ENCODE data around the gene ERAP2.
"Not testable (repeated sequence)": the region's sequence is repeated elsewhere in the genome, so short reads cannot be mapped to it uniquely, and the experiment has no call there.

Gene ERAP2

DNA sequence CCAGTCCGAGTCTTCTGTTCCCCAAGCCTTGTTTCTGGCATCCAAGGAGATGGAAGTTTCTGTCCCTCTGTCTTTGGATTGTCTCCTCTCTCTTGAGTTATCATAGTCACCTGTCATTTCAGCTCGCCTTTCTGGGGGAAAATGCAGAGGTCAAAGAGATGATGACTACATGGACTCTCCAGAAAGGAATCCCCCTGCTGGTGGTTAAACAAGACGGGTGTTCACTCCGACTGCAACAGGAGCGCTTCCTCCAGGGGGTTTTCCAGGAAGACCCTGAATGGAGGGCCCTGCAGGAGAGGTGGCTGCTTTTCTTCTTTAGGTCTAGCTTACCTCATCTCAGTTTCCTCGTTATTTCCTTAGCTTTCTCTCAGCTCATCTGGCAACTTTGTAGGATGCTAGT lies 25.1 kb downstream of the ERAP2 start:
- no peak for DNase-seq

DNA sequence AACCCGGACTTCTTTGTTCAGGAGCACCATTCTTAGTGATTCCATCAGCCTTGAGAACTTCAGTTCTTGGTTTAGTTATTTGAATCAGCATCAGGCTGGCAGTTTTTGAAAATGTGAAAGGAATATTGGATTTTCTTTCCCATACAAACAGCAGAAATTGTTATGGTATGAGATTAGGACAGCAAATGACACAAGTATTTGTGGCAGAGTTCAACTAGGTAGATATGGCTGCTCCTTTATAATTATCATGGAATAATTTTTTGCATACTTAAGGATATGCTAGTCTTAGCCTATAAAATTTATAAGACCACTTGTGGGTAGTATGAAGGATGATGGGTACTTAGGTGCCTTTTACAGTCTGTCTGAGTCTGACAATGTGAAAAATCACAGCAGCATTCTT lies 25.5 kb downstream of the ERAP2 start:
- no peak for DNase-seq

DNA sequence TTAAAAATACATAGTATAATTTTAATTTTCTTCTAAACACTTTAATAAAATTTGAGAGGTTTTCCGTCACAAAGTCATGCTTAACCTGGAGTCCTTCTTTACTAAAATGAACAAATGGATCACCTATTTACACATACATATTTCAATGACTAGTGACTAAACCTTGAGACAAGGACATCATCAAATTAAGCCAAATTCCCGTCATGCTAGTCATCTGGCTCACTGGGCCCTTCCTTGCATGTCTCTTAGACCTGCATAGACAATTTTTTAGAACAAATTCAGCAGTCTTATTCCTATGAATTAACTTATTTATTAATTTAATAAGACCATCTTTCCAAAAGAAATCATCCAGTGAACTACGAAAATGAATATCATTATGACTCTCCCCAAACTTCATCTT lies 26.6 kb downstream of the ERAP2 start:
- DNase-seq: no peak

DNA sequence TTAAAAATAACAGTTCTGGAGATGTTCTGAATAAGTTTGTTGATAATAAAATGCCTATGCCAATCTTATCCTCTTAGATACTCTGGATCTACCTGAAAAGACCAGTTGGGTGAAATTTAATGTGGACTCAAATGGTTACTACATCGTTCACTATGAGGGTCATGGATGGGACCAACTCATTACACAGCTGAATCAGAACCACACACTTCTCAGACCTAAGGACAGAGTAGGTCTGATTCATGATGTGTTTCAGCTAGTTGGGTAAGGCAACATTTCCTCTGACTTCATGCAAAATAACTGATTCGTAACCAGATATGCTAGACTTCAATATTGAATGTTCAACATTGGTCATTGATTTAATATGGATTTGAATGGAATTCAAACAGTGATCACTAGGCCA lies 27.0 kb downstream of the ERAP2 start:
- DNase-seq: no peak

- no peak for DNase-seq
These were observed 28.0 kb downstream of the ERAP2 start for GRCh38 chr5:96904054-96904931.

GRCh38 chr5:96905864-96906263 lies 29.6 kb downstream of the ERAP2 start:
- DNase-seq: no peak

DNA sequence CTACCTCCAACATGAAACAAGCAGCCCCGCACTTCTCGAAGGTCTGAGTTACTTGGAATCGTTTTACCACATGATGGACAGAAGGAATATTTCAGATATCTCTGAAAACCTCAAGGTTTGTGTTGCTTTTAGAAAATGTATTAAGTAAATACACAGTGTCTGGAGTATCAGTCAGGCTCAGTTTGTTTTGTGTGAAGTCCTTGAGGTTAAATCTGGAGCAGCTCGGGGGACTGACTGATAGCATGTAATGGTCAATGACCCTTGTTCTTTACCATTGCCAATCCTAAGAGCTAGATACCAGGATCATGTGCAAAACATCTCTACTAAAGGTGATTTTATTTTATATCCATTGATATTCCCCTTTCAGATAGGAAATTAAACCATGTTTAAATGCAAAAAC lies 32.7 kb downstream of the ERAP2 start:
- DNase-seq: no peak

DNA sequence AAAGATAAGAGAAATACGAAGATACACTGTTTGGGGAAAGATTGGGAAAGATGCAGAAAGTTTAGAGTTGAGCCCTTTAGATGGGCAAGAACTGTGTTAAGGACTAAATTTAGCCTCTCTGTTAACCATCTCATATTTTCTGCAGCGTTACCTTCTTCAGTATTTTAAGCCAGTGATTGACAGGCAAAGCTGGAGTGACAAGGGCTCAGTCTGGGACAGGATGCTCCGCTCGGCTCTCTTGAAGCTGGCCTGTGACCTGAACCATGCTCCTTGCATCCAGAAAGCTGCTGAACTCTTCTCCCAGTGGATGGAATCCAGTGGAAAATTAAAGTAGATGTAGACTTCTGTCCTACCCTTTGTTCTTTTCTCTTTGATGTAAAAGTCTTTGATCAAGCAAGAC lies 33.1 kb downstream of the ERAP2 start:
- DNase-seq: no peak

- no peak for DNase-seq
These were observed 34.8 kb downstream of the ERAP2 start for GRCh38 chr5:96911139-96911538.

DNA sequence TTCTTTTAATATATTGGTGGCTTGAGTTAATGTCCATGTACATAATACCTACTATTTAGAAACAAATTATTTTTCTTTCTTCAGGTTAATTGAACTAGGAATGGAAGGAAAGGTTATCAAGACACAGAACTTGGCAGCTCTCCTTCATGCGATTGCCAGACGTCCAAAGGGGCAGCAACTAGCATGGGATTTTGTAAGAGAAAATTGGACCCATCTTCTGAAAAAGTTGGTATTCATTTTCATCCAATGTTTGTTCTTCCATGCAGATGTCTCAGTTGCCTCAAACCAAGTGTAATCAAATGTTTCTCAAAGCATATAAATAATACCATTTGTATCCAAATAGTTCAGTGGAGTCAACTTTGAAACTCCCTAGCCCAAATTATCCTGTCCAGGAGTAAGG lies 36.9 kb downstream of the ERAP2 start:
- no peak for DNase-seq

DNA sequence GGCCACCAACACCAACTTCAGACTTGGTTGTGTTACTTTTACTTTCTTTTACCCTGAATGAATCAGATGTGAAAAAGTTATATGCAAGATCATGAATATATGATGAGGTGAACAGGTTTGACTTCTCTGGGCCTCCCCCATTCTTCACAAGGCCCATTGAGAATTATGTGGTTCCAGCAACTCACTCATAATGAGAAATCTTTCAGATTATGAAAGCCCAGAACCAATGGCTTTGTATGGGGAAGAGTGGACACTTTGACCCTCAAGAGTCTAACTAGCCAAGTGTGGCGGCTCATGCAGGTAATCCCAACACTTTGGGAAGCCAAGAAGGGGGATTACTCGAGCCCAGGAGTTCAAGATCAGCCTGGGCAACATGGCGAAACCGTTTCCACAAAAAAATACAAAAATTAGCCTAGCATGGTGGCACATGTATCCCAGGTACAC lies 43.5 kb downstream of the ERAP2 start:
- no peak for DNase-seq

- DNase-seq: no peak
These were observed 44.5 kb downstream of the ERAP2 start for GRCh38 chr5:96920744-96921355.

- no peak for DNase-seq
These were observed 46.4 kb downstream of the ERAP2 start for GRCh38 chr5:96922499-96923244.

DNA sequence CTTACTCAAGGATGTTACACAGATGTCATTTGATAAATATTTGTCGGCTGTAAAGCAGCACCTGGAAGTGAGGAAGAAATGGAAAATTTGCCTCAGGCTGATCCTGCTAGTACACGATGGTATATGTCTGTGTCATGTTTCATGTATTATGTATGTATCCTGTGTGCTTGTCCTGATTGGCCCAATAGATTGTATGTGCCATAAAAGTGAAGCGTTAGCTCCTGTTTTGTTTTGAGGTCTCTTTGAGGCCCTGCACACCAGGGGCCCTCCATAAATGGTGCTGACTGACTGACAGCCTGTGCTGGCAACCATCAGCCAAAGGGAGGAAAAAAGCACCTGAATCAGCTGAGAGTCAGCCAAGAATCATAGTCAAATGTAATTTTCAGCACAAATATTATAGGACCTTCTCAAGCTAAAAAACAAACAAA lies 47.7 kb downstream of the ERAP2 start:
- DNase-seq: no peak

- no peak for DNase-seq
These were observed 50.0 kb downstream of the ERAP2 start for GRCh38 chr5:96926276-96926675.

DNA sequence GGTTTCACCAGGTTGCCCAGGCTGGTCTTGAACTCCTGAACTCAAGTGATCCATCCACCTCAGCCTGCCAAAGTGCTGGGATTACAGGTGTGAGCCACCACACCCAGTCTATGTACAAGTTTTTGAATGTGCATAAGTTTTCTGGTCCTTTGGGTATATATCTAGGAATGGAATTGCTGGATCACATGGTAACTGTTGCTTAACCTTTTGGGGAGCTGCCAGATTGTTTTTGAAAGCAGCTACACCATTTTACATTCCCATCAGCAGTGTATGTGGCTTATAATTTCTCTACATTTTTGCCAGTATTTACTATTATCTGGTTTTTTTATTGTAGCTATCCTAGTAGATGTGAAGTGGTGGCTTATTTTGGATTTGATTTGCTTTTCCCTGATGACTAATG lies 50.7 kb downstream of the ERAP2 start:
- DNase-seq: no peak

DNA sequence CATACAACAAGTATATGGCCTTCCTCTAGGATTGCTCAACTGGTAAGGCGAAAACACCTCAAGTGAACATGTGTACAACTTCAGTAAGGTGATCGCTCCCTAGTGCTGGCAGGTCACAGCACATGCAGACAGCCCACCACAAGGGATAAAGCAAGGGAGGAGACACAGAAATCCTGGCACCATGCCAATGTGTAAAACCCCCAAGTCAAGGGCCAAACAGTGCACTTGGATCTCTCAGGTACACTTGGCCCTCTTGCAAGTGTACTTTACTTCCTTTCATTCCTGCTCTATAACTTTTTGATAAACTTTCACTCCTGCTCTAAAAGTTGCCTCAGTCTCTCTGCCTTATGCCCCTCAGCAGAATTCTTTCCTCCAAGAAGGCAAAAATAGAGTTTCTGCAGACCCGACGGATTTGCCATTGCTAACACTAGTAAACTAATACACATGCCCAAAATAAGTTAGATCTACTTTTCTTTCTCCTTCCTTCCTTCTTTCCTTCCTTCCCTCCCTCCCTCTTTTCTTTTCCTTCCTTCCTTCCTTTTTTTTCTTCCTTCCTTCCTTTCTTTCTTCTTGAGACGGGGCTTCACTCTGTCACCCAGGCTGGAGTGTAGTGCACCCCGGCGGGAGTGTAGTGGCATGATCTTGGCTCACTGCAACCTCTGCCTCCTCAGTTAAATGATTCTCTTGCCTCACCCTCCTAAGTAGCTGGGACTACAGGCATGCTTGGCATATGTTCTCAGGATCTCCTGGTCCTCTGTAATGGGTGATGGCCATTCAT lies 52.8 kb downstream of the ERAP2 start:
- DNase-seq: no peak

DNA sequence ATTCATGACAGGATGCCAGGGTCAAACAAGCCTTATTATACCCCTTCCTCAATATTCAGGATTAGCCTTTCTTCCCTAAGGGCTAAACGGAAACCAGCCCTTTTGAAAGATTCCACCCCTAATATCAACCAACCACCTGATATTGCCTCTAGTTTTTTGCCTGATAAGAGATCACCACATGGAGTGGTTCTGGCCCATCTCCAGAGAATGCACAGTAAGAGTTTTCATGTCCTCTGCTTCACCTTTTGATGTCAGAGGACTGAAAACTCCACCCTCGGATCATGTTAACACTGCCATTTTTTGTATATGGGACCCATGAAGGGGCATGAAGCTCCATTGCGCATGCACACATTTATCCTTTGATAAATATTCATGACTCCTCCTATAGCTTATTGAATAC lies 53.8 kb downstream of the ERAP2 start:
- DNase-seq: no peak

DNA sequence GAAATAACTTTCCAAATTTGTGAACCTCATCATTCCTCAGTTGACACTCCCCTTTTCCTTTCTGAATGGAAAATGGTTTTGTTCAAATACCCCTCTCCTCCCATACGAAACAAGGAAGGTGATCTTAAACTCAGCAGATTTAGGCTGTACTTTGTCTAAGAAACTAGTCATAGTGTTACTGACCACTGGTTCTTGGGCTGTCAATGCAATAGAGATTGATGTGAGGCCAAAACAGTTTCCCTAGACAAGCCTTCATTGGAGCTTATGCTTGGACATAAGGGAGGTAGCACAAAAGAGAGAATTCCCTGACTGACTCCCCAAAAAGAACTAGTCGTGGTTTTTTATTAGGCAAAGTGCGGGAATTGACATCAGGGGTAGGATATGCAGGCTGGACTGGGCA lies 54.3 kb downstream of the ERAP2 start:
- no peak for DNase-seq

- DNase-seq: not testable (repeated sequence)
These were observed 54.7 kb downstream of the ERAP2 start for GRCh38 chr5:96931037-96931436.

- DNase-seq: no peak
These were observed 55.3 kb downstream of the ERAP2 start for GRCh38 chr5:96931605-96932004.

DNA sequence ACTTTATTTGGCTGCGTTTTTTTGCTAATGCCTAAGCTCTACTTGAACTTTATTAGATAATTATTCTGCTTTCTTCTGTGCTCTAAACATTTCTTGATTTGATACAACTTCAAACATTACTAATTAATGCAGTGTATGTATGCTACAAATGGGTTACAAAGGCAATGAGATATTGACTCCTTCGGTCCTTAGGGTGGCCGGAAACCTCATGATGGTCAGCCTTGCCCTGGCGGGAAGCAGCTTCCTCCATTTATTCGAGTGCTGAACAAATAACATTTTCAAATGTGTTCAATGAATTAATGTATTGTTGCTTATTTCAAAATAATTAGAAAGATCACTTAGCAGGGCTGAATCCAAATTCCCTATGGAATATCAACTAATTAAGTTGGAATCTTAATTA lies 55.7 kb downstream of the ERAP2 start:
- DNase-seq: no peak

Measured in stimulated activated CD8-positive, alpha-beta memory T cell treated with anti-CD3 and anti-CD28 coated beads, Interleukin-4, amount 100 ng/mL, for 48 hours (primary cell).